ENCODE data around the gene PHAX. TPM values are rescaled to one million over a fixed set of nuclear protein-coding genes. Genes with fewer than 3 reads are reported as not detected.
A peak's percentile ranks its signal among the peaks of the same experiment; 100 is the strongest.

The PHAX gene
- total RNA-seq, 6 experiments from 2014 or later, result 48.2 to 70.8 (median 67.0) TPM

GRCh38 chr5:126673477-126673876 lies 72.7 kb downstream of the PHAX start:
- Mint-ChIP-seq H3K4me1 (ENCODE audit: low read depth) (peaks cover 12% of the 10 kb centered on the region), H3K36me3 (ENCODE audit: low read depth) (no peaks in the 10 kb centered on the region), H3K4me3 (no peak overlapping the region), H3K27ac (no peak overlapping the region), H3K9me3 (peaks cover 4% of the 10 kb centered on the region; the same call in 1 of the 2 replicates), H3K27me3 (ENCODE audit: insufficient read depth) (peaks cover 5% of the 10 kb centered on the region)
- TF ChIP-seq CTCF (IDR thresholded peaks at IDR 0.05), result no peak
- no peak for DNase-seq

GRCh38 chr5:126674145-126674544 lies 73.4 kb downstream of the PHAX start:
- peak overlapping the region; percentile 51; the same call in 1 of the 2 replicates for H3K4me3 Mint-ChIP-seq
- no peaks in the 10 kb centered on the region for H3K36me3 Mint-ChIP-seq (ENCODE audit: low read depth)
- H3K9me3 Mint-ChIP-seq, result peaks cover 4% of the 10 kb centered on the region; the same call in 1 of the 2 replicates
- H3K27ac Mint-ChIP-seq, result no peak overlapping the region
- peaks cover 12% of the 10 kb centered on the region for H3K4me1 Mint-ChIP-seq (ENCODE audit: low read depth)
- DNase-seq, result no peak
- no peak for TF ChIP-seq CTCF (IDR thresholded peaks at IDR 0.05)
- peaks cover 8% of the 10 kb centered on the region for H3K27me3 Mint-ChIP-seq (ENCODE audit: insufficient read depth)

- Mint-ChIP-seq H3K4me3 (no peak overlapping the region), H3K27ac (no peak overlapping the region), H3K4me1 (ENCODE audit: low read depth) (peaks cover 21% of the 10 kb centered on the region), H3K9me3 (peaks cover 4% of the 10 kb centered on the region; the same call in 1 of the 2 replicates), H3K36me3 (ENCODE audit: low read depth) (no peaks in the 10 kb centered on the region), H3K27me3 (ENCODE audit: insufficient read depth) (peaks cover 9% of the 10 kb centered on the region)
- no peak for DNase-seq
- no peak for TF ChIP-seq CTCF (IDR thresholded peaks at IDR 0.05)
Measured at GRCh38 chr5:126675338-126675737, 74.6 kb downstream of the PHAX start.

- TF ChIP-seq CTCF (IDR thresholded peaks at IDR 0.05), result peak; percentile 91
- H3K27ac Mint-ChIP-seq, result no peak overlapping the region
- peaks cover 25% of the 10 kb centered on the region for H3K4me1 Mint-ChIP-seq (ENCODE audit: low read depth)
- H3K4me3 Mint-ChIP-seq, result no peak overlapping the region
- peaks cover 9% of the 10 kb centered on the region for H3K27me3 Mint-ChIP-seq (ENCODE audit: insufficient read depth)
- peaks cover 3% of the 10 kb centered on the region; the same call in 1 of the 2 replicates for H3K9me3 Mint-ChIP-seq
- peak; percentile 39 for DNase-seq
- H3K36me3 Mint-ChIP-seq (ENCODE audit: low read depth), result no peaks in the 10 kb centered on the region
Measured at GRCh38 chr5:126676195-126676624, 75.5 kb downstream of the PHAX start.

Other genes with a start within 250 kb of the PHAX start
- gene GRAMD2B, start 177.5 kb upstream of the PHAX start, total RNA-seq (2021; fragmentation: NEBNext Ultra II Directional; extraction: Animal tissue kit (Norgen Biotek cat#: 25700)), result 100 to 1,000 TPM in 2 of 6 experiments, 10 to 100 TPM in 4; 69.2 to 154 (median 80.5) TPM
- 10 to 100 TPM; 81.1 to 99.9 (median 90.6) TPM for gene ALDH7A1, start 5.7 kb upstream of the PHAX start, total RNA-seq (2021; fragmentation: NEBNext Ultra II Directional; extraction: Animal tissue kit (Norgen Biotek cat#: 25700))
- gene LMNB1, start 176.2 kb downstream of the PHAX start, total RNA-seq (2021; fragmentation: NEBNext Ultra II Directional; extraction: Animal tissue kit (Norgen Biotek cat#: 25700)), result 10 to 100 TPM; 26.2 to 55.4 (median 51.0) TPM

Data from HFFc6 (cell line).